Stomach (tissue), 4 donors: Measurements from ENCODE around the gene NOG.

Experiments
- EP300 ChIP-seq: sonication (generic); formaldehyde crosslinking; IDR thresholded peaks from one replicate; pipeline ENCODE4 v1.6.1; 2017; ENCODE audit warnings: antibody characterized with exemption
- POLR2A ChIP-seq, 4 donors: fragments of 450-650 bp; IDR thresholded peaks; one replicate each; pipeline ENCODE4 v1.6.1; 2016; ENCODE audit warnings: antibody characterized with exemption in 4 of 4, control low read depth in 2 of 4, mild to moderate bottlenecking in 1 of 4, moderate library complexity in 1 of 4
- TF ChIP-seq, protein P1 (sequence below), 7 experiments: fragments of 450-650 bp in 4 of 7; fragments of 200-600 bp in 3 of 7; sonication (generic) in 3 of 7; IDR thresholded peaks; one replicate each; pipeline ENCODE4 v1.5.1; 2016 to 2019; ENCODE audit warnings: antibody characterized with exemption in 7 of 7, control low read depth in 2 of 7, mild to moderate bottlenecking in 1 of 7

DNA sequence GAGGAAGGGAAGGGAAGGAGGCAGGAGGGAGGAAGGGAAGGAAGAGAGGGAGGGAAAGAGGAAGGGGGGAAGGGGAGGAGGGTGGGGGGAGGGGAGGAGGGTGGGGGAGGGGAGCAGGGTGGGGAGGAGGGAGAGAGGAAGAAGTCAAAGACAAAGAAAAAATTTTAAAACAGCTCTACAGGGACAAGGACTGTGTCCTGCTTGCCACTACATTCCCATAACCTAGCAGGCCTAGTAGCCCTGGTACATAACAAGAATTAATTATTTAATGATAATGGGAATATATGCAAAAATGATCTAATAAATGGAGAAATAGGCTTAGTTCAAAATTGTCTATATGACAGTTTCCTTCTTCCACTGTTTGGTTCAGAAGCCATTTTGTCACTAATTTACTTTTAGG, 47.6 kb upstream of the NOG start:
- TF ChIP-seq, protein P1, sequence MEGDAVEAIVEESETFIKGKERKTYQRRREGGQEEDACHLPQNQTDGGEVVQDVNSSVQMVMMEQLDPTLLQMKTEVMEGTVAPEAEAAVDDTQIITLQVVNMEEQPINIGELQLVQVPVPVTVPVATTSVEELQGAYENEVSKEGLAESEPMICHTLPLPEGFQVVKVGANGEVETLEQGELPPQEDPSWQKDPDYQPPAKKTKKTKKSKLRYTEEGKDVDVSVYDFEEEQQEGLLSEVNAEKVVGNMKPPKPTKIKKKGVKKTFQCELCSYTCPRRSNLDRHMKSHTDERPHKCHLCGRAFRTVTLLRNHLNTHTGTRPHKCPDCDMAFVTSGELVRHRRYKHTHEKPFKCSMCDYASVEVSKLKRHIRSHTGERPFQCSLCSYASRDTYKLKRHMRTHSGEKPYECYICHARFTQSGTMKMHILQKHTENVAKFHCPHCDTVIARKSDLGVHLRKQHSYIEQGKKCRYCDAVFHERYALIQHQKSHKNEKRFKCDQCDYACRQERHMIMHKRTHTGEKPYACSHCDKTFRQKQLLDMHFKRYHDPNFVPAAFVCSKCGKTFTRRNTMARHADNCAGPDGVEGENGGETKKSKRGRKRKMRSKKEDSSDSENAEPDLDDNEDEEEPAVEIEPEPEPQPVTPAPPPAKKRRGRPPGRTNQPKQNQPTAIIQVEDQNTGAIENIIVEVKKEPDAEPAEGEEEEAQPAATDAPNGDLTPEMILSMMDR (IDR thresholded peaks at IDR 0.05) = no peak
- no peak for TF ChIP-seq EP300
- TF ChIP-seq POLR2A (IDR thresholded peaks at IDR 0.05) = no peak
